ENCODE data around the gene POU2F1.

- TF ChIP-seq, protein P1, sequence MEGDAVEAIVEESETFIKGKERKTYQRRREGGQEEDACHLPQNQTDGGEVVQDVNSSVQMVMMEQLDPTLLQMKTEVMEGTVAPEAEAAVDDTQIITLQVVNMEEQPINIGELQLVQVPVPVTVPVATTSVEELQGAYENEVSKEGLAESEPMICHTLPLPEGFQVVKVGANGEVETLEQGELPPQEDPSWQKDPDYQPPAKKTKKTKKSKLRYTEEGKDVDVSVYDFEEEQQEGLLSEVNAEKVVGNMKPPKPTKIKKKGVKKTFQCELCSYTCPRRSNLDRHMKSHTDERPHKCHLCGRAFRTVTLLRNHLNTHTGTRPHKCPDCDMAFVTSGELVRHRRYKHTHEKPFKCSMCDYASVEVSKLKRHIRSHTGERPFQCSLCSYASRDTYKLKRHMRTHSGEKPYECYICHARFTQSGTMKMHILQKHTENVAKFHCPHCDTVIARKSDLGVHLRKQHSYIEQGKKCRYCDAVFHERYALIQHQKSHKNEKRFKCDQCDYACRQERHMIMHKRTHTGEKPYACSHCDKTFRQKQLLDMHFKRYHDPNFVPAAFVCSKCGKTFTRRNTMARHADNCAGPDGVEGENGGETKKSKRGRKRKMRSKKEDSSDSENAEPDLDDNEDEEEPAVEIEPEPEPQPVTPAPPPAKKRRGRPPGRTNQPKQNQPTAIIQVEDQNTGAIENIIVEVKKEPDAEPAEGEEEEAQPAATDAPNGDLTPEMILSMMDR (IDR thresholded peaks at IDR 0.05): no peak
- no peak for TF ChIP-seq POLR2A (IDR thresholded peaks at IDR 0.05)
Measured at GRCh38 chr1:167404161-167404888, 183.6 kb downstream of the POU2F1 start.

Data from lower leg skin (tissue), 3 donors.